HG02938 (cell line): Measurements from ENCODE around the gene ALPK3.

Experiments used
- ATAC-seq: cut with Tn5 transposase; IDR thresholded peaks from one replicate; pipeline ENCODE4 v1.9.1; 2021; ENCODE audit warnings: mild to moderate bottlenecking, moderate library complexity; ENCODE audit not compliant: unreplicated experiment

Gene ALPK3

DNA sequence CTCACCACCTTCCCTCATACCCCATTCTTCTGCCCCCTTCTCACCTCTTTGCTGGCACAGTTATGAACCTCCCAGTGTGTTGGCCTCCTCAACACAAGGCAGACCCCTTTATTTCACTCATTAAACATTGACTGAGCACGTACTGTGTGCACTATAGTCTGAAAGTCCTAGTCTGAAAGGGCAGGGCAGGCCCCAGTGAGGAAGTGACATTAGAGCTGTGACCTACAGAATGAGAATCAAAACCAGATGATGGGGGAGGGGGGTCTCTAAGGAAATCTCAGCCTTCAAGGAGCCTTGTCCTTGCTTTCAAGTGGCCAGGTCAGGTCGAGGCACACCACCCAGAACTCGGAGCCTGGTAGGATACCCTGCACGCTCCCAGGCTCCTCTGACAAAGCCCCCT, 70.8 kb downstream of the ALPK3 start:
- ATAC-seq = no peak

DNA sequence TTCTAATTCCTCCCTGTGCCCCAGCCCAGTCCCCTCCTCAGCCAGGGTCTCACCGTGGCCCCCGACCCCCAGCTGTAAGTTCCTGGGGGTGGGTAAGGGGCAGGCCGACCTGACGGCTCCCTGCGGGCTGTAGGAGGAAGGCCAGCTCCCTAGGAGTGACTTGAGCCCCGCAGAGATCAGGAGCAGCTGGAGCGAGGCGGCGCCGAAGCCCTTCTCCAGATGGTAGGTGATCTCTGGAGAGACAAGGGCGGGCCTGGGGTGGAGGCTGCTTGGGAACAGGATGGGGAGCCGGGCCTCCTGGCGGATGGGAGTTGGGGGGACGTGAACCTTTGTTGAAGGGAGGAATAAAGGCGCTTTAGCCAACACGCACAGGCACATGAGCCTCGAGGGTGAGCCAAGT, 71.5 kb downstream of the ALPK3 start:
- ATAC-seq = no peak

DNA sequence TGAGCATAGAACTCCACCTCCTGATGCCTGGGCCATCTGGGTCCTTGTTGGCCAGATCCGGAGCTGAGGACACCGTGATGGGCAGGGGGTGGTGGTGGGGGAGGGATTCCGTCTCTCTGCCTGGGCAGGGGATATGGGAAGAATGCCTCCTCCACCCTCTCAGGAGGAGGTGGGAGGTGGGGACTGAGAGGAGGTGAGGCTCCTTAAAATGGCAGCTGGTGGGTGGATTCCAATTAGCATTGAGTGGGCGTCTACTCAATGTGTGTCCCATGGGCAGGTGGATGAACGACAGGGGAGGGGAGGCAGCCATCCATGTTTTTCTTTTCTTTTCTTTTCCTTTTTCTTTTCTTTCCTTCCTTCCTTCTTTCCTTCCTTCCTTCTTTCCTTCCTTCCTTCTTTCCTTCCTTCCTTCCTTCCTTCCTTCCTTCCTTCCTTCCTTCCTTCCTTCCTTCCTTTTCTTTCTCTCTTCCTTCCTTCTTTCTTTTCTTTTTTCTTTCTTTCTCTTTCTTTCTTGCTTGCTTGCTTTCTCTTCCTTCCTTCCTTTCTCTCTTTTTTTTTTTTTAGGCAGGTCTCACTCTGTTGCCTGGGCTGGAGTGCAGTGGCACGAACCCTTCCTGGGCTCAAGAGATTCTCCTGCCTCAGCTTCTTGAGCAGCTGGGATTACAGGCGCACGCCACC, 72.3 kb downstream of the ALPK3 start:
- no peak for ATAC-seq

DNA sequence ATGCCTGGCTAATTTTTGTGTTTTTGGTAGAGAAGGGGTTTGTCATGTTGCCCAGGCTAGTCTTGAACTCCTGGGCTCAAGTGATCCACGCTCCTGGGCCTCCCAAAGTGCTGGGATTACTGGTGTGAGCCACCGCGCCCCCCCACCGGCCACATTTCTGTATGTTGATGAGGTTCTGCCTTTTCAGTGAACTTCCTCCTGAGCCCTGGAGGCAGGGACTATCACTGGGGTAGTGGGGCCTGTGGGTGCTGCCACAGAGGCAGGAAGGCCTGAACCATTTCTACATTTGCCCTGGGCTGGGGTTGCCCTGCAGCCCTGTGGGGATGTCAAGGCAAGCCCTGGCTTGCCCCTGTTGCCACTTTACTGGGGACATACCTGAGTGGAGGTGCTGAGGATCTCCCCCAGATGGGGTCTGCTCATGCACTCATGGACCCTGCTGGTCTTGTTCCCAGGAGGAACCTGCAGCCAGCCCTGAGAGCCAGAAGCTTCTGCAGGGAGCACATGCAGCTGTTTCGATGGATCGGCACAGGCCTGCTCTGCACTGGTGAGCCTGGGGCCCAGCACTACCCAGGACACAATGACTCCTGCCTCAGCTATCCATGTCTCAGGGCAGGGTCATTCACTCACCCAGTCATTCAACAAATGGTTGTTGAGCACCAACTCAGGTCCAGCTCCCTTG, 73.0 kb downstream of the ALPK3 start:
- ATAC-seq = no peak

DNA sequence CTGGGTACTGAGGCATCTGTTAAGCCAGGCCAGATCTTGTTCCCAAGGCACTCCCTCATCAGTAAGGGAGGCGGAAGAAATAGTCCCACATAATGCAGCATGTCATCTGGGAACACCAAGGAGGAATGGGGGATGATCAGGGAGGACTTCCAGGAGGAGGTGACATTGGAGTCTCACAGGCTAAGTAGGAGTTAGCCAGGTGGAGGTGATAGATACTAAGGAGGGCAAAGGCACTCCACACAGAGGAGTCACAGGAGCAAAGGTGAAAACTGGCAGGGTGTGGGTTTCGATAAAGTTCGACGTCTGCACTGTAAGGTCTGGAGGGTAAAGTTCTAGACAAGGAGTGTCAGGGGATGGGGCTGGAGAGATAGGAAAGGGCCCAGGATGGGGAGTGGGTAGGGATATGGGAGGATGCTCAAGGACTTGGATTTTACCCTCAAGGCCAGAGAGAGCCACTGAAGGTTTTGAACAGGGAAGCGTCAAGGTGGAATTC, 73.6 kb downstream of the ALPK3 start:
- no peak for ATAC-seq

DNA sequence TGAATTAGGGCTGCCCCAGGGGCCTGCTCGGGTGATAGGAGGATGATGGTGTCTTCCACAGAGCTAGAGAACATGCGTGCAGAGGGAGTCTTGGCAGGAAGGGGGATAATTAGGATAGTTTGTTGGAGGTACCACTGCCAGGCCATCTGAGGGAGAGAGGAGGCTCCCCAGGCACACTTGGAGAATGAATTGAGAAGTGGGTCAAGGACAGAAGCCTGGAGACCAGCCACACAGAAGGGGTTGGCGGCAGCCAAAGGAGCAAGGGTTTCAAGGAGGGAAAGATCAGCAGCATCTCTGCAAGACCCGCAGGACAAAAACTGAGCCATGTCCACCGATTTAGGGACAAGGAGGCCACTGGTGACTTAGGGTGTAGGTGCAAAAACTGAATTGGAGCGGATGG, 74.2 kb downstream of the ALPK3 start:
- no peak for ATAC-seq

DNA sequence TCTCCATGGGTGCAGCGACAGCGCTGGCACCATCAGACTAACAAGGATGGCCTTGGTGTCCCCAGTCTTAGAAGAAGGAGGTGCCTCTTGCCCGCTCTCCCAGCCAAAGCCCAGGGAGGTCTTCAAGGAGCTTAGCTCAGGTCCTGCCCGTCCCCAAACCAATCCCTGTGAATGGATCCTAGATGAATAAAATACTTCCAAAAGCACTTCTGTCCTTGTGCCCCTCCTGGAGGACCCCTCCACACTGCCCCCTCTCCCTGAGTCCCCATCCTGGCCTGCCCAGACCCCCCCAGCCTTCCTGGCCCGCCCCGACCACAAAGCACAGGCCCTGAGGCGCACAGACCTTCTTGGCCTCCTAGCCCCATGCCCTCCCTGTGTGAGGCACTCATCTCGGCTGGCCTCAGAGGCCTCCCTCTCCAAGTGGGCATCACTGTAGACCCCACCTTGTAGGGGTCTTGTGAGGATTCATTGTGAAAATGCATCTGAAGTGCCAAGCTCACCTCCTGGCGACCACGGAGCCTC, 75.7 kb downstream of the ALPK3 start:
- no peak for ATAC-seq

DNA sequence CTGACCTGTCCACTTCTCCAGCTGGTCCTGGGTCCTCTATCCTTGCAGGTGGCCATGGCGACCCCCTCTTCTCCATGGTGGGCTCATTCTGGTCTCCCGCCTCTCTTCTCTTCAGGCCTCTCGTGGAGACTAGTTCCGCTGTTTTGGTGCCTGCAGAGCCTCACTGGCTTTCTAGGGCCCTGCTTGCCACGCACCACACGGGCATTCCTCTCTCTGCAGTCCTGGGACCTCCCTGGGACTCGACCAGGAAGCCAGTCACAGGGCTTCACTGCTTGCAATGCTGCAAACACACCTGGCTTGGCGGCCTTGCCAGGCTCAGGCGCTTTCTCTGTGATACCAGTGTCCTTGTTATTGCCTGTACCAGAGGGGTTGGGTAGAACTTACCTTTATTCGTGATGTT, 76.5 kb downstream of the ALPK3 start:
- no peak for ATAC-seq

DNA sequence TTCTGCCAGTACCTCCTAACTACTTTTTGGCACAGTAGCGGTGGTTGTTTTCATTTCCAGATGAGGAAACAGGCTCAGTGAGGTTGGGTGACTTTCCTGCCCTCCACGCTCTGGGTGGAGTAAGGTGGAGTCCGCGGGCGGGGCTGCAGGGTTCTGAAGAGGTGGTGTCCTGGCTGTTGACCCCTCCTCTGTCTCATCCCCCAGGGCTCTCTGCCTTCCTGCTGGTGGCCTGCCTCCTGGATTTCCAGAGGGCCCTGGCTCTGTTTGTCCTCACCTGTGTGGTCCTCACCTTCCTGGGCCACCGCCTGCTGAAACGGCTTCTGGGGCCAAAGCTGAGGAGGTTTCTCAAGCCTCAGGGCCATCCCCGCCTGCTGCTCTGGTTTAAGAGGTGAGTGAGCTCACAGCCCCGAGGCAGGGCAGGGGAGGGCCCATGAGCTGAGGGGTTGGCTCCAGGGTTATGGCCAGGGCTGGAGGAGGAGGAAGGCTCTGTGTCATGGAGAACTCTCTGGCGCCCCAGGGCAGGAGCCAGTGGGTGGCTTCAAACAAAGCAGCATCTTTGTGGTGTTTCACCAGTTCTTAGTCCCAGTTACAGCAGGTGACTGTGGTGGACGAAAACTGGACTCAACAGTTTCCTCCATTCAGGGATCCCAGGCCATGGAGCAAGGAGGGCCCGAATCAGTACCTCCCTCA, 77.7 kb downstream of the ALPK3 start:
- ATAC-seq = no peak

DNA sequence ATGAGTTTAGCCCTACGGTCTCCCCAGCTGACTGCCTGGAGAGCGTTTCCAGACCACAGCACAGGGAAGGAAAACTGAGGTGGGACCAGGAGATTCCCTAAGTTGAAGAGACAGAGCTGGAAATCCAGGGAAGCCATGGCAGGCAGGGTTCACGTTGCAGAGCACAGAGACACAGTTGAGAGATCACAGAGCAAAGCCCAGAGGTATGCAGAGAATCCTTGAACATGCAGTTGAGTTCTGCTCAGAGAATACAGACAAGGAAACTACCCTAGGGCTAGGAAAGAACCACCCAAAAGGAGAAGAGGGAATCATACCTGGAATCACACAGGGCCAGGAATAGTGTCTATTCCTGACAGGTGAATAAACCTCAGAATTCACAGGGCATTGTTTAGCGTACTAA, 81.6 kb downstream of the ALPK3 start:
- ATAC-seq = no peak

DNA sequence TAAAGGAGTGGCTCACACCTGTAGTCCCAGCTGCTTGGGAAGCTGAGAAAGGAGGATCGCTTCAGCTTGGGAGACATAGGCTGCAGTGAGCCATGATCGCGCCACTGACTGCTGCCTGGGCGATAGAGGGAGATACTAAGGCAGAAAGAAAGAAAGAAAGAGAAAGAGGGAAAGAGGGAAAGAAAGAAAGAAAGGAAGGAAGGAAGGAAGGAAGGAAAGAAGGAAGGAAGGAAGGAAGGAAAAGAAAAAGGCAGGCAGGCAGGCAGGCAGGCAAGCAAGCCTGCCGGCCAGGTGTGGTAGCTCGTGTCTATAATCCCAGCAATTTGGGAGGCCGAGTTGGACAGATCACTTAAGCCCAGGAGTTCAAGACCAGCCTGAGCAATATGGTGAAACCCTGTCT, 82.6 kb downstream of the ALPK3 start:
- ATAC-seq = no peak

DNA sequence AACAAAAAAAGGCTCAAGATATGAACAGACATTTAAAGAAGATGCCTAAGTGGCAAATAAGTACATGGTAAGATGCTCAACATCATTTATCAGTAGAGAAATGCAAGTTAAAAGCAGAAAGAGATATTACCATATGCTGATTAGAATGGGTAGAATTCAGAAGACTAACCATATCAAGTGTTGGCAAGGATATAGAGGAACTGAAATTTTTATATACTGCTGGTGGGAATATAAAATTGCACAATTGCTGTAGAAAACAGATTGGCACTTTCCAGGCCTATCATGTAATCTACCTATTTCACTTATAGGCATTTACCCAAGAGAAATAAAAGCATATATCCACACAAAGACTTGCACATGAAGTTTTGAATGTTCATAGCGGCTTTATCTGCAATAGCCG, 84.4 kb downstream of the ALPK3 start:
- no peak for ATAC-seq

DNA sequence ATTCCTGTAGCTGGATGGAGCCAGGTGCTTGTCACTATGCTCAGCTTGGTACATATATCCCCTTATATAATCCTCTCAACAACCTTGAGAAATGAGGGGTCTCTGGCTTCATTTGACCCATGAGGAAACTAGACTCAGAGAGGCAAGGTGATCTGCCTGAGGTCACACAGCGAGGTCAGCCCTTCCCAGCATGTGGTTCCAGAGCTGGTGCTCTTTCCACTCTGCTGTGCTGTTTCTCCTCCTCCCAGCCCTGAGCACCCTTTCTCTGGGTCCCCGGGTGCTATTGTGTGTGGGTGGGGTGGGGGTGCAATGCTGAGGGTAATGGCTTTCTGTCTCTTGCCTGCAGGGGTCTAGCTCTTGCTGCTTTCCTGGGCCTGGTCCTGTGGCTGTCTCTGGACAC, 86.6 kb downstream of the ALPK3 start:
- no peak for ATAC-seq

DNA sequence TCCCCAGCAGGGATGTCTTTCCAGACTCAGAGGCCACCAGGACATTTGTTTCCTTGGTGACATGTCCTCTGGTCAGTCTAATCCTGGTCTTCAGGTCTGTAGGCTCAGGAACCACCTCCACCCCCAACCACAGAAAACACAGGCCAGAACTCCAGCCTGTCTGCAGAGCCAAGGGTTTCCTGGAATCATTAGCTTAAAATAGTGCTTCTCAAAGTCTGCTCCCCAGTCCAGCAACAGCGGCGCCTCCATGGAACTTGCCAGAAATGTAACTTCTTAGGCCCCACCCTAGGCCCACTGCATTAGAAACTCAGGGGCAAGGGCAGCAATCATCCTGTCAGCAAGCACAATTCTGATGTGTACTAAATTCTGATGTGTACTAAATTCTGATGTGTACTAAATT, 87.3 kb downstream of the ALPK3 start:
- no peak for ATAC-seq

DNA sequence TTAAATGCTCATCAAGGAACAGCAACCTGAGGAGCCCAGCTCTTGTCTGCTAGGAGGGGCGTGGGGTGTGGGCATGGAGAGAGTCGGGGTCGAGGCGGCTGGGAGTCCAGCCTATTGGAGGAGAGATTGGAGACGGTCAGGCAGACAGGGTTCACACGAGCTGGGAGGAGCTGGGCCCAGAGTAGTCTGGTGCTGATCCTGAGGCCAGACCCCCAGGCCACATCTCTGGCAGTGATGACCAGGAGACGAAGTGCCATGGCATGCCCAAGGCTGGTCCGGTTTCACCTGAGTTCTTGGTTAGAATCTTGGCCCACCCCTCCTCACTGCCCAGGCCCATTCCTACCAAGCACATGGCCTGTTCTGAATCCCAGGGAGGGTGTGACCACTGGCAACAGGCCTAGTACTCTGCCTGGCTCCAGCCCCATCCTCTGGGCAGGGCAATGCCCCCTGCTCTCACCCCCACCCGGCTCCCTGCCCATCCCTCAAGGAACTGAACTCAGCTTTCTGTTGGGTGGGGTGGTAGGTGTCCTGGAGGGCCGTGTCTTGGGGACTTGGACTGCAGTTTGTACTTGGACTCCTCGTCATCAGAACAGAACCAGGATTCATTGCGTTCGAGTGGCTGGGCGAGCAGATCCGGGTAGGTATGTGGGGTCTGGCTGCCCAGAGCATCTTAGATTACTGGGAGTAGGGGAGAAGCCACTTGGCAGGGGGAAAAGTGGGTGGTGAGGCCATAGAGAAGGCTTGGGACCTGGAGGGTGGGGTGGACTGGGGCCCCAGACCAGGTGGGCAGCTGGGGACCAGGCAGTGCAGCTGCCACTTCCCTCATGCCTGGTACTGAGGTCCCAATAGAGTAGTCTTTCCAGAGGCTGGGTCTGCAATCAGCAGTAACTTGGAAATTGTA, 88.1 kb downstream of the ALPK3 start:
- no peak for ATAC-seq

DNA sequence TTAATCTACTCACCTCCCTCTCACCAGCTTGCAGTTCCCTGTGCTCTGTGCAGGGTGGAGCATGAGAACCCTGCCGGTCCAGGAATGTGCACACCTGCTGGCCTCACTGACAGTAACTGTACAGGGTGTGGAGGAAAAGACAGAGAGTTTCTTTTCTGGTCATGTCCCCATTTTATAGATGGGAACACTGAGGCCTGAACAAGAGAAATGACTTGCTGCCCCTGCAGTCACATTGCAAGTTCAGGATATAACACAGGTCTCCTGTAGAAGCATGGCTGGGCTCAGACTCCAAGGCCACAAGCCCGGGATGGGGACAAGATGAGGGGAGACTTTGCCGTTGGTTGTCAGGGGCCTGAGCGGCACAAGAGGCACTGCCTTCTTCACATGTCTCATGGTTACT, 90.6 kb downstream of the ALPK3 start:
- no peak for ATAC-seq

DNA sequence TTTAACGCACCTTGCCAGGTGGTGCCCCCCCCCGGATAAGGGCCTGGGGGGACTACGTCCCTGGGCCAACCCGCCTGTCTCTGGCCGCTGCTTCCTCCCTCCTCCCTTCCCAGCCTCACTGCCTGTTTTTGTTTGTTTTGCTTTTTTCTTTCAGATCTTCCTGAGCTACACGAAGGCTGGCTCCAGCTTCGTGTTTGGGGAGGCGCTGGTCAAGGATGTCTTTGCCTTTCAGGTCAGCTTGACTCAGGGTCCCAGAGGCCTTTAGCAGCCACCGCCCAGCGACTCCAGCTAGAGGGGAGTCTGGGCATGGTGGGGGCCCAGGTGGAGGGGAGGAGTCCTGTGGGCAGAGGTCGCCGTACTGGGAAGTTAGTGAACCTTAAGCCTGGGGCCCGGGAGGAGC, 91.4 kb downstream of the ALPK3 start:
- no peak for ATAC-seq

DNA sequence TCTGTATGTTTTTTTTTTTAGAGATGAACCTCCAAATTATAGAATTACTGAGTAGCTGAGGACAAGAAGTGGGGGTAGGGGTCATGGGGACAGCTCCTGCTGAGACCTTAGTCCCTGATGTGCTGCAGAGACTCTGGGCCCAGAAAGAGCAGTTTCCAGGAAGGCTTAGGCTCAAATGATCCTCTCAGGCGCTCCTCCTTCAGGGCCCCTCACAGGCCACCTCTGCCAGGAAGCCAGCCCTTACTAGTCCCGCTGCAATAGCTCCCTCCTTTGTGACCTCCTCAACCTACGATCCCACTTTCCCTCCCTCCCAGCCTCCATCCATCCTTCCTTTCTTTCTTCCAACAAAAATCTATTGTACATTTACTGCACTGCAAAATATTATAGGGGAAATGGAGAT, 91.9 kb downstream of the ALPK3 start:
- no peak for ATAC-seq

DNA sequence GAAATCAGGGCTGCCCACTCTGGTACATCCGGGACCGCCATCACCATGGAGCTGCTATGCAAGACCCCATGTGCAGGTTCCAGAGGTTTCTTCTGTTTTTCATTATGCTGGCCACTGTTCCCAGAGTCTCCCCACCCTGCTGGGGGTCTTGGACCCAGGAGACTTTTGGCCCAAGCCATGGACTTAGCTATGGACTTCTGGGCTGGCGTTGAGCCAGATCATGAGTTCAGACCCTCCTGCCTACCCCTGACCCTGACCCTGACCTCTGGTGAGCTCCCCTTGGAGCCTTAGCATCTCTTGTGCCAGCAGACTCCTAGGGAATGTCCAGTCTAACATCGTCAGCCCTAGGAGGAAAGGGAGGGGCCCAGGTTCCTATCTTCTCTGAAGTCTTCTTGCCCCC, 92.6 kb downstream of the ALPK3 start:
- ATAC-seq = no peak

DNA sequence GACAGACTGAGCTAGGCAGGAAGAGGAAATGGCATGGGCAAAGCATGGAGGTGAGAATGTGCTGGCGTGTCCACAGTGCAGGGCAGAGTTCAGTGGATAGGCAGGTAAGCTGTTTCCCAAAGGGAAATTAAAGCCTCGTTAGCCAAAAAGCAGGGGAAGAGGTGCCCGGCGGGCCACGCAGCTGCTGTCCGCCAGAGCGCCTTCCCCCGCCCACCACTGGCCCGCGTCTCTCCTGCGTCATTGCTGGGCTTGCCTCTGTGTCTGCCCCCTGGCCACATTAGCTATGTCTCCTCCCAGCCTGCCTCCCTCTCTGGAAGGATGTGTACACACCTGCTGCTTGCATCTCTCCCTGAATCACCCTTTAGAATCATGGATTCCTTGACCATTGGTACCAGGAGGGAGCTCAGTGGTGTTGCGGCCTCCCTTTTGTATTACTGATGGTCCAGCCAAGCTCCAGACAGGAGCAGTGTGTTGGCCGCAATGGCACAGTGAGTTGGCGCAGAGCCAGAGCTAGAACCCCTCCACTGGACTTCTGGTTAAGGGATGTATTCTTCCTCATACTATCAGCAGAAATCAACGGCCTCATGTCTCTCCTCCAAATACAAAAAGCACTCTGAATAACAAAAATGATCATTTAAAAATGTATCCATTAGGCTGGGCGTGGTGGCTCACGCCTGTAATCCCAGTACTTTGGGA, 93.9 kb downstream of the ALPK3 start:
- no peak for ATAC-seq
